Left renal cortex interstitium (tissue), 4 donors: ENCODE measurements around the gene CYRIA. TPM values are rescaled to one million over a fixed set of nuclear protein-coding genes. Genes with fewer than 3 reads are reported as not detected.

Experiments
- DNase-seq, 4 donors: peaks; one replicate each; pipeline ENCODE4 v3.0.0-alpha.2; 2013; ENCODE audit warnings: low read depth in 4 of 4, low spot score in 2 of 4, missing footprints in 1 of 4
- polyA plus RNA-seq, 4 donors: library from polyadenylated mRNA; unstranded; fragments of 120-200 nt; gene quantifications; one replicate each; pipeline ENCODE4 v1.2.1, GENCODE V29; 2013; ENCODE audit not compliant: insufficient read length in 4 of 4

Gene CYRIA
- polyA plus RNA-seq, 4 donors = 2.6 to 3.4 (median 3.3) TPM

DNA sequence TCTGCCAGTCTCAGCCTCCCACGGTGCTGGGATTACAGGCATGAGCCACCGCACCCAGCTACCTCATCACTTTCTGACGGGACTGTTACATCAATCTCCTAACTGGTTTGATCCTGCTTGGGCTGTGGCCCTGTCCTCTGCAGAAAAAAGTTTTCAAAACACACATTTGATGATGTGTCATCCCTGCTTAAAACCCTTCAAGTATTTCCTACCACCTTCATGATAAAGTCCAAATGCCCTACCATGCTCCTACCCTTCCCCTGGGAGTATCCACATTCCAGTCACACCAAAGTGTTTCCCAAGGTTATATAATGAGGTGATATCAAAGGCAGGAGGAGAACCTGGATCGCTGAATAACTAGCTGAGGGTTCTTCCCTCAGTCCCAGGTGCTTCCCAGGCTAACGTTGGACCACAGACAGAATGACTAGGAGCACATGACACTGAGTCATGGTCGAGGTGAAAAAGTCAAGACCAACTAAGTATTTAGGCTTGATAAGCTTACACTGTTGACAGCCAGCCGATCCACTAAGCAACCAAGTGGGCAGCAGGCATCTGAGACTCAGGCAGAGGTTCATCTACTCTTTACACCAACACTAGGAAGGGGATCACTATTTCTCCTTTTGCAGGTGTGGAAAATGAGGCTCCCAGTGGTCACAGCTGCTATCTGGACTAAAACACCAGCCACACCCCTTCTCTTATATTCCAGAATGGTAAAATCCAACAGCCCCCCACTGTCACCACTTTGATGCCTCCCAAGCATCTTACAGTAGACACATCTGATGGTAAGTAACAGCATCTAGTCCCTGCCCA, 31.8 kb downstream of the CYRIA start:
- DNase-seq = no peak

GRCh38 chr2:16632598-16632997, 33.0 kb downstream of the CYRIA start:
- no peak for DNase-seq

DNA sequence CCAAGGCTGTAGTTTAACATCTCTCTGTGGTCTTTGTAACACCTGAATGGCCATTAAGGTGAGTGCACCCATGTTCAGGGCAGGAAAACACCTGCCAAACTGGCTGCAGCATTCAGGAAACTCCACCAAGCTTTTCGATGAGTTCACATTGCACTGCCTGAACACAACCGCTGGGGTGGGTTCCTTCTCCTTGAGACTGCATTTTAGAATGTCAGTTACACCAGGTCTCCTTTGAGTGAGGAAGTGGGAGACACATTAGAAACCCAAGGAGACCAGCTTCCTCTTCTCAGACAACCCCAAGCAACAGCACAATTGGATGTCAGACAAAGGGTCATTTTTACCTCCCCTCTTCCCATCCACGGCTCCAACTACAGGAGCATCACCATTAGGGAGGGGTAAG, 35.2 kb downstream of the CYRIA start:
- no peak for DNase-seq

DNA sequence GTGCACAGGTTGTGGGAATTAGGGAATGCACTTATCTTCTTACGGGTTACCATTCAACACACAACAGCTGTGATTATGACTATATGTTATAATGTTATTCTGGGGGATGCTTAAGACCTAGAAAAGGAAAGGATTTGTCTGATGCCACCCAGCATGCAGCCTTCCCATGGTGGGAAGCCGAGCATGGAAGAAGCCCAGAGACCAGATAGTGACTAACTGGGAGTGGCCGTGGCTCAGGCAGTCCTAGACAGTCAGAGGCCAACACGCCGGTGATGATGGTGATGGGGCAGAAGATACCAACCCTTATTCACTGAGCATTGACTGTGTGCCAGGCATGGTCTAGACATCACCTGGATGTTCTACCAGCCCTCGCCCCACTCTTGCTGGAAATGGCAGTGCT, 35.9 kb downstream of the CYRIA start:
- DNase-seq = no peak

- no peak for DNase-seq
Observed at GRCh38 chr2:16629044-16629443, 36.6 kb downstream of the CYRIA start.

- no peak for DNase-seq
Observed at GRCh38 chr2:16628314-16628713, 37.3 kb downstream of the CYRIA start.

- DNase-seq = no peak
Observed at GRCh38 chr2:16626997-16627605, 38.5 kb downstream of the CYRIA start.

GRCh38 chr2:16626497-16626896, 39.1 kb downstream of the CYRIA start:
- no peak for DNase-seq

DNA sequence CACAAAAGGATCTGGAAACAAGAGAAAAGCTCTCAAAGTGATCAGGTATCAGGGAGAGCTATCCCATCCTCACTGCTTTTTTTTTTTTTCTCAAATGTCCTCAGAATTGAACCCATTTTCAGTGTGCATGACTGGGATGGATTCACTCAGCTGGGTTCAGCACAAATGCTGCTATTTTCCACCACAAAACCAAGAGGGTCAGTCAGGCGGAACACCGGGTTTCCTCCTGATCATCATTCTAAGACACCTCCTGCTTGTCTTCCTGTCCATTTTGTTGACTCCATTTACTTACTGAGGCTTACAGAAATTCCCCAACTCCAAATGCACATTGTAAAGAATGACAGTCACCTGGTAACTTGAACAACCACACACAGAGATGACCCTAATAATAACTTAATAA, 39.9 kb downstream of the CYRIA start:
- no peak for DNase-seq

GRCh38 chr2:16625201-16625729, 40.4 kb downstream of the CYRIA start:
- no peak for DNase-seq

DNA sequence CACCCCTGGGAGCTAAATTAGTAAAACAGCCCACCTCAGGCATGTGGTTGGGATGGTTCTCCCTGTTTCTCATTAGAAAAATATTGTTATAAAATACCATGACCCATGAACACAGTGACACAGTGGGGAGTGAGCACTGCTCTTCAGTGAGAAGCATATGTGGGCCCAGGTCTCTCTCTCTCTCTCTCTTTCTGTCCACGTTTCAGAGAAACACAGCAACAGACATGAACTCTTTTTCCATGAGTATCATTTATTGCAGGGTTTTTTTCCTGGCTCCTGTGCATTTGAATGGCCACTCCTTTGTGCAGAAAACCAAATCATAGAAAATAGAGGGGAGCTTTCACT, 41.2 kb downstream of the CYRIA start:
- no peak for DNase-seq

GRCh38 chr2:16623564-16624435, 41.8 kb downstream of the CYRIA start:
- no peak for DNase-seq

DNA sequence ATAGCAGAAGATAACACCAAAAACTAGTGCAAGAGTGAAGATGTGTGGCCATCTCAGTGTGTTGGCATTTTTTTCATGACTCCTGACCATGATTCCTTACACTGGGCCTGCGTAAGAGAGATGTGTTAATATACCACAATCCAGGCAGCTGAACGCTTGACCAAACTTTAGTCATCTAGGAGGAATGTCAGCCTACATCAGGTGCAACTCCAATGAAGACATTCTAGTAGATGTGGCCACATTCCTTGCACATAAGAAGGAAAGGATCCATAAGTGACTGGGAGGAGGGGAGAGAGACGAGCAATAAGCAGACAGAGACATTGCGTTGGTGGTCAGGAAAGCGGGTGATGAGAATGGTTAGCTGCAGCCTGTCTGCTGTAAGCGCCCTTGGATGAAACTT, 42.6 kb downstream of the CYRIA start:
- no peak for DNase-seq

DNA sequence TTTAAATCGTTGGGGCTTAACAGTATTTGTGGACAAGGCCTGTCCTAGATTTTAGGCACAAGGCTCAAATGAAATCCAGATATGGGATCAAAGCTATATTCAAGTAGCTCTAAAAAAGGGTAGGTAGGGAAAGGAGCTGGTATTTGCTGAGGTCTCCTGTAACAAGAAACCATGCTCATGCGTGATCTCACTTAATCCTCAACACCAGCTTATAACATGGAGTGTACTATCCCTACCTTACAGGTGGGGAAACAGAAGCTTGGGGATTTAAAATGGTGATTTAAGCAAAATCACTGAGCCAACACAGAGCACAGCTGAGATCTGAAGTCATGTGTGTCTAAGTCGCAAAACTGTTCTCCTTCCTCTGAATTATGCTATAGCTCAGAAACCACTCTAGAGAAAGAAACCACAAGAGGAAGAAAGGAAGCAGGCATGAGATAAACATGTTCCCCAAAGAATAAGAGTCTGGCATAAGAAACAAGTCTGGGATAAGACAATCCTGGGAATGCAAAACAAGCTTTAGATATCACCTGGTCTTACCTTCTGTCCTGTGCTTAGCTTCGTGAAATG, 43.1 kb downstream of the CYRIA start:
- DNase-seq = no peak

DNA sequence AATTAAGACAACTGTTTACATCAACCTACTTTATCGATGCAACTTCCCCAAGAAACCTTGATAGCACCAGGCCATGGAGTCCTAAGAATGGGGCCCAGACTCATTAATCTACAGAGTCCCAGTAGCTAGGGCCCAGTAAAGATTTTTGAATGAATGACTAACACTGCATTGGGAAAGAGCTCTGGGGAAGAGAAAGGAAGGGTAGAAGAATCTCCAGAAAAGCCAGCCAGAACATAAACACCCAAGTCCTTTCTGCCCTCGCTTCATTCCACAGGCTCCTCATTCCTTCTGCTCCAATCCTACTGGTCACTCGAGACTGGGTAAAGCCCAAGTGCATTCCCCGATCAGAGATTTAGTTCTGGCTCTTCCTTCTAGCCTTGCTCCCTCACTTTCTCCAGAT, 44.3 kb downstream of the CYRIA start:
- no peak for DNase-seq

DNA sequence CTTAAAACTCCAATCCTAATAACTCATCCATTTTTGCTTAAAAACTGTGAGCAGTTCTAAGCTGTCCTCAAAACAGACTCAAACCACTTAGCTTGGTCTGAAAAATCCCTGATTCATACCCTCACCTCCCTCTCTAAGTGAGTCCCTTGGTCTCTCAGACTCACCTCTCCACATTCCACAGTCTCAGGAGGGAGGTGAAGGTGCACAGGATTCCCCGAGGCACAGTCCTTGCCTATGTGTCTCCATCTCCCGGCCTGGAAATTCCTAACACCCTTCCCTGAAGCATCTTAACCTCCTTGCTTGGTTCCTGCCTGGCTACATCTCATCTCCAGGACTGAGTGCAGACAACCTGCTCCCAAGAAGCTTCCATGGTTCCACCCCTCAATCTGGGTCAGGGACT, 45.0 kb downstream of the CYRIA start:
- no peak for DNase-seq

GRCh38 chr2:16619576-16620245, 45.9 kb downstream of the CYRIA start:
- DNase-seq = no peak

- no peak for DNase-seq
Observed at GRCh38 chr2:16617282-16618266, 48.1 kb downstream of the CYRIA start.
